ENCODE results near the gene GNG7.
"Not testable (repeated sequence)": the region's sequence is repeated elsewhere in the genome, so short reads cannot be mapped to it uniquely, and the experiment has no call there.

The GNG7 gene

DNA sequence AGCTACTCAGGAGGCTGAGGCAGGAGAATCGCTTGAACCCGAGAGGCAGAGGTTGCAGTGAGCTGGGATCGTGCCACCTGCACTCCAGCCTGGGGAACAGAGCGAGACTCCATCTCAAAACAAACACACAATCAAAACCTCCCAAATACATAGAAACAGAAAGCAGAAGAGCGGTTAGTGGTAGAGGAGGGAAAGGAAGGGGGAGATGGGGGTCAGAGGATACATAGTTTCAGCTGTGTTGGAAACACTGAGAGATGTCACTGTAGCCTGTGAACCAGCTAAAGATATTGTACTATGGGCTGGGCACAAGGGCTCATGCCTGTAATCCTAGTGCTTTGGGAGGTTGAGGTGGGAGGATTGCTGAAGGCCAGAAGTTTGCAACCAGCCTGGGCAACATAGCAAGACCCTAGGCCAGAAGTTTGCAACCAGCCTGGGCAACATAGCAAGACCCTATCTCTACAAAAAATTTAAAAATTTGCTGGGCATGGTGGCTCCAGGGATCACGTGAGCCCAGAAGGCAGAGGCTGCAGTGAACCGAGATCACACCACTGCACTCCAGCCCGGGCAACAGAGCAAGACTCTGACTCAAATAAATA lies 49.9 kb downstream of the GNG7 start:
- Mint-ChIP-seq H3K9me3 (no peaks in the 10 kb centered on the region), H3K4me1 (peaks cover 66% of the 10 kb centered on the region), H3K27me3 (no peaks in the 10 kb centered on the region), H3K36me3 (peaks cover 20% of the 10 kb centered on the region), H3K4me3 (peak overlapping the region; percentile 8), H3K27ac (peak overlapping the region; percentile 66)
- ATAC-seq, result peak; percentile 73

DNA sequence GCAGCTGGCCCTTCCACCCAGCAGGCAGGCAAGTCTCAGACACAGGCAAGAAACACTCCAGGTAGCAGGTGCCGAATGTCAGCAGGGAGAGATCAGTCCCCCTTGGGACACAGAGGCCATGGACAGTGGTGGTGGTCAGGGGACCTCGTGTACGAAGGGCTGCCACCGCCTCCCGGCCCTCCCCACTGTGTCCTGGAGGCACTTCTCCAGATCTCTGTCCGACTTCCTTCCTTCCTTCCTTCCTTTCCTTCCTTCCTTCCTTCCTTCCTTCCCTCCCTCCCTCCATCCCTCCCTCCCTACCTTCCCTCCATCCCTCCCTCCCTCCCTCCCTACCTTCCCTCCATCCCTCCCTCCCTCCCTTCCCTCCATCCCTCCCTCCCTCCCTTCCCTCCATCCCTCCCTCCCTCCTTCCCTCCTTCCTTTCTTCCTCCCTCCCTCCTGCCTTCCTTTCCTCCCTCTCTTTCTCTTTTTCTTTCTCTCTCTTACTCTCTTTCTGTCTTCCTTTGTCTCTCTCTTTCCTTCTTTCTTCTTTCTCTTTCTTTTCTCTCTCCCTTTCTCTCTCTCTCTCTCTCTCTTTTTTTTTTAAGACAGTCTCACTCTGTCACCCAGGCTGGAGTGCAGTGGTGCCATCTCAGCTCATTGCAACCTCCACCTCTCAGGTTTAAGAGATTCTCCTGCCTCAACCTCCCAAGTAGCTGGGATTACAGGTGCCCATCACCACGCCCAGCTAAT lies 51.3 kb downstream of the GNG7 start:
- Mint-ChIP-seq H3K36me3 (peaks cover 12% of the 10 kb centered on the region), H3K27ac (peak overlapping the region; percentile 76), H3K4me1 (peaks cover 61% of the 10 kb centered on the region)
- H3K27me3 Mint-ChIP-seq, H3K4me3 Mint-ChIP-seq, H3K9me3 Mint-ChIP-seq, ATAC-seq: not testable (repeated sequence)

DNA sequence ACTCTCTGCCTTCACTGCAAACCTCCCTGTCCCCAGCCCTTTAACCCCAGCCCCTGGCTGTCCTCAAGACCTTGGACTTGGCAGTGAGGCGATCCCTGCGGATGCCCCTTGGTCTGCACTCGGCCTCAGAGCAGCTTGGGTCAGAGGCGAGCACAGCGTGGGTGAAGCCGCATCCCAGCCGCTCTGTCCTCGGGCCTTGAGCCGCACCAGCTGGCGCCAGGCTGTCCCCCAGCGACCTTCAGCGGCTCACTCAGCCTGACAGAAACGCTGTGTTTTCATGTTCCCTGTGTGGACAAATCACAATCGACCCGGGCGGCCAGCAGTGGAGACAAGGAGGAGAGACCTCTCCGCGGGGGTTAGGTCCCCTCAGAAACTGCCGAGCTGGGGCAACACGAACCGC lies 52.0 kb downstream of the GNG7 start:
- Mint-ChIP-seq H3K36me3 (peaks cover 10% of the 10 kb centered on the region), H3K9me3 (no peaks in the 10 kb centered on the region), H3K4me1 (peaks cover 63% of the 10 kb centered on the region), H3K27ac (peak overlapping the region; percentile 76), H3K27me3 (no peaks in the 10 kb centered on the region), H3K4me3 (no peak overlapping the region)
- no peak for ATAC-seq

DNA sequence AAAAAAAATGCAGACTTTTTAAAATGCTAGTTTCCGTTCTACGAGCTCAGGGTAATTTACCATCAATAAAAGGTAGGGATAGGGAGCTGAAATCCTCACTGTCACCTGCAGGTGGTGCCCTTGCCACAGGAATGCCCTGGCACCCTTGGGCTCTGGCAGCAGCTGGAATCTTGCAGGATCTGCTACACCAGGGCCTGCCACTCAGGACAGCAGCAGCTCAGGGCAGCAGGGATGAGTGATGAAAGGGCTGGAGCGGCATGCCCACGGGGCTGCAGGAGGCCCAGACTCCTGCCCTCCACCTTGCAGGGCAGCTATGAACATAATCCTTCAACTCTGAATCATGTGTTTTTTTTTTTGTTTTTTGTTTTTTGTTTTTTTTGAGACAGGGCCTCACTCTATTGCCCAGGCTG lies 54.0 kb downstream of the GNG7 start:
- Mint-ChIP-seq H3K9me3 (no peaks in the 10 kb centered on the region), H3K27me3 (no peaks in the 10 kb centered on the region), H3K4me3 (no peak overlapping the region), H3K27ac (no peak overlapping the region), H3K4me1 (peaks cover 56% of the 10 kb centered on the region), H3K36me3 (peaks cover 22% of the 10 kb centered on the region)
- ATAC-seq, result peak; percentile 83

DNA sequence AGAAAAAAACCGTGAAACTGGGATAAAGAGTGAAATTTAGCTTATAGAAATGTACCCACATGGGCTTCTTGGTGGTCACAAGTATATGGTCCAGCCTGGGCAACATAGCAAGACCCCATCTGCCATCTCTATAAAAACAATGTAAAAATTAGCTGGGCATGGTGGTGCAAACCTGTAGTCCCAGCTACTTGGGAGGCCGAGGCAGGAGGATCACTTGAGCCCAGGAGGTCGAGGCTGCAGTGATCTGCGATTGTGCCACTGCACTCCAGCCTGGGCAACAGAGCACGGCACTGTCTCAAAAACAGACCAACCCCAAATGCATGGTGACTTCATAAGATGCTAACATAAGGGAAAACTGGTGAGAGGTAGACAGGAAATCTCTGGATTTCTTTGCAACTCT lies 54.4 kb downstream of the GNG7 start:
- Mint-ChIP-seq H3K36me3 (peaks cover 22% of the 10 kb centered on the region), H3K4me1 (peaks cover 52% of the 10 kb centered on the region), H3K27me3 (no peaks in the 10 kb centered on the region), H3K27ac (no peak overlapping the region), H3K9me3 (no peaks in the 10 kb centered on the region), H3K4me3 (no peak overlapping the region)
- ATAC-seq, result peak; percentile 49

DNA sequence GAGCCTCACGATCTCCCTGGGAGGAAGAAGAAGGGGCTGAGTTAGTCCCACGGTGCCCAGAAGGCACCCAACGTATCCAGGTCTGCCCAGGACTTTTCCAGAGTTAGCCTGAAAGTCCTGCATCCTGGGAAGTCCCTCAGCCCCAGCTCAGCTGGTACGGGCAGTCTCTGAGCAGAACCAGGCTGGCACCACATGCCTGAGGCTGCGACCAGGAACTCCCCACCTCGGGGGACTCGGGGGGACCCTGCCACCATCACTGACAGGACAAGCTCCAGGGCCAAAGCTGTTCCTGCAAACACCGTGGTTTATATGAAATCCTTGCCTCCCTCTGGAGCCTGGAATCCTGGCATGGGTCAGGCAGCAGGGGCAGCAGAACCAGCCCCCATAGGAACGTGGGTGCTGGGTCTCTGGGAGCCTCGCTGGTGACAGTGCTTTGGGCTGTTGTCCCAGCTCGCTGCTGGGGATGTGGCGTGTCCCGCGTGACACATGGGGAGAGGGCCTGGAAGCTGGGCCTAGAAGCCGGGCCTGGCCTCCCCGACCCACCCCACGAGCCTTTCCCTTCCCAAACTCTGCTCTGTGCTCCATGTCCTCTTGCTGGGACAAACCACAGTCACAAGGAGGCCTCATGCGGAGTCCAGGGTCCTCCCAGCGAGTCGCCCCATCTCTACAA lies 55.5 kb downstream of the GNG7 start:
- no peak for ATAC-seq
- Mint-ChIP-seq H3K4me1 (peaks cover 53% of the 10 kb centered on the region), H3K27me3 (no peaks in the 10 kb centered on the region)

DNA sequence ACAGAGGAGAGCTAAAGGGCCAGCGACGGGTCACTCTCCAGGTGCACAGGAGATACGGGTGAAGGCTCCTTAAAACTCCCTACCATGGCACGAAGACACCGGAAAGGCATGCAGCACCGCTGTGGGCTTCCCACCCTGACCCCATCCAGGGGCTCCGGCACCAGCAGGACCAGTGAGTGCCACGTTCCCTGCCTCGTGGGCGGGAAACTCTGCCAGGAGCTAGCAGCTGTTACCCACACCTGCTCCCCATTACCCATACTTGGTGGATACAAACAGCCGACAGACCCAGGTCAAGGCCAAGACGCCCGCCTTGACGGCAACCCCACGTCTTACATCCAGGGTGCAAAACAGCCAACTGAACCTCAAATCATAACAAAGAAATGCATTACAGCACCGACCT lies 56.7 kb downstream of the GNG7 start:
- peak overlapping the region; percentile 74 for H3K27ac Mint-ChIP-seq
- no peaks in the 10 kb centered on the region for H3K9me3 Mint-ChIP-seq
- no peak overlapping the region for H3K4me3 Mint-ChIP-seq
- H3K4me1 Mint-ChIP-seq, result peaks cover 58% of the 10 kb centered on the region
- no peaks in the 10 kb centered on the region for H3K27me3 Mint-ChIP-seq
- no peak for ATAC-seq
- H3K36me3 Mint-ChIP-seq, result peaks cover 16% of the 10 kb centered on the region

More for the DNA sequence above, 55.5 kb downstream of the GNG7 start:
- Mint-ChIP-seq H3K4me3 (no peak overlapping the region), H3K27ac (no peak overlapping the region), H3K9me3 (no peaks in the 10 kb centered on the region), H3K36me3 (peaks cover 16% of the 10 kb centered on the region)

DNA sequence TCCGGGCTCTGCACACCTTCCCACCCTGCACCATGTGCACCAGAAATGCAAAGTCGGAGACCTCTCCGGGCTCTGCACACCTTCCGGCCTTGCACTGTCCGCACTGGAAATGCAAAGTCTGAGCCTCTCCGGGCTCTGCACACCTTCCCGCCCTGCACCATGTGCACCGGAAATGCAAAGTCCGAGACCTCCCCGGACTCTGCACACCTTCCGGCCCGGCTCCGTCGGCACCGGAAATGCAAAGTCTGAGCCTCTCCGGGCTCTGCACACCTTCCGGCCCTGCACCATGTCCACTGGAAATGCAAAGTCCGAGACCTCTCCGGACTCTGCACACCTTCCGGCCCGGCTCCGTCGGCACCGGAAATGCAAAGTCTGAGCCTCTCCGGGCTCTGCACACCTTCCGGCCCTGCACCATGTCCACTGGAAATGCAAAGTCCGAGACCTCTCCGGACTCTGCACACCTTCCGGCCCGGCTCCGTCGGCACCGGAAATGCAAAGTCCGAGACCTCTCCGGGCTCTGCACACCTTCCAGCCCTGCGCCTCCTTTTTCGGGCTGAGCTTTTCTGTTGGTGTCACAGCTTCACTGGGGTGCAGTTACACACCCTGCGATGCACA lies 59.3 kb downstream of the GNG7 start:
- H3K9me3 Mint-ChIP-seq, H3K27me3 Mint-ChIP-seq, H3K4me3 Mint-ChIP-seq, ATAC-seq, H3K27ac Mint-ChIP-seq: not testable (repeated sequence)
- Mint-ChIP-seq H3K36me3 (peaks cover 22% of the 10 kb centered on the region), H3K4me1 (peaks cover 68% of the 10 kb centered on the region)

DNA sequence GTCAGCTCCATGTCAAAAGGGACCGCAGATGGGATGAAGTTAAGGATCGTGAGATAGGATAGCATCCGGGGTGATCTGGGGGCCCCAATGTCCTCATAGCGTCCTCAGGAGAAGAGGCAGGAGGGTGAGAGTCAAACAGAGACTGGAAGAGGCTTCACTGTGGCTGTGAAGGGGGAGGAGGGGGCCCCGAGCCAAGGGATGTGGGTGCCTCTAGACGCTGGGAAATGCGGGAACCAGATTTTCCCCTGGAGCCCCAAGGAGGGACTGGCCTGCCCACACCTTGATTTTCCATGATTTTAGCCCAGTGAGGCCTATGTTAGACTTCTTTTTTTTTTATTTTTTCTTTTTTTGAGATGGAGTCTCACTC lies 61.2 kb downstream of the GNG7 start:
- H3K27ac Mint-ChIP-seq, result peak overlapping the region; percentile 39
- ATAC-seq, result no peak
- peaks cover 22% of the 10 kb centered on the region for H3K36me3 Mint-ChIP-seq
- H3K27me3 Mint-ChIP-seq, result no peaks in the 10 kb centered on the region
- H3K4me3 Mint-ChIP-seq, result no peak overlapping the region
- H3K4me1 Mint-ChIP-seq, result peaks cover 85% of the 10 kb centered on the region
- no peaks in the 10 kb centered on the region for H3K9me3 Mint-ChIP-seq

DNA sequence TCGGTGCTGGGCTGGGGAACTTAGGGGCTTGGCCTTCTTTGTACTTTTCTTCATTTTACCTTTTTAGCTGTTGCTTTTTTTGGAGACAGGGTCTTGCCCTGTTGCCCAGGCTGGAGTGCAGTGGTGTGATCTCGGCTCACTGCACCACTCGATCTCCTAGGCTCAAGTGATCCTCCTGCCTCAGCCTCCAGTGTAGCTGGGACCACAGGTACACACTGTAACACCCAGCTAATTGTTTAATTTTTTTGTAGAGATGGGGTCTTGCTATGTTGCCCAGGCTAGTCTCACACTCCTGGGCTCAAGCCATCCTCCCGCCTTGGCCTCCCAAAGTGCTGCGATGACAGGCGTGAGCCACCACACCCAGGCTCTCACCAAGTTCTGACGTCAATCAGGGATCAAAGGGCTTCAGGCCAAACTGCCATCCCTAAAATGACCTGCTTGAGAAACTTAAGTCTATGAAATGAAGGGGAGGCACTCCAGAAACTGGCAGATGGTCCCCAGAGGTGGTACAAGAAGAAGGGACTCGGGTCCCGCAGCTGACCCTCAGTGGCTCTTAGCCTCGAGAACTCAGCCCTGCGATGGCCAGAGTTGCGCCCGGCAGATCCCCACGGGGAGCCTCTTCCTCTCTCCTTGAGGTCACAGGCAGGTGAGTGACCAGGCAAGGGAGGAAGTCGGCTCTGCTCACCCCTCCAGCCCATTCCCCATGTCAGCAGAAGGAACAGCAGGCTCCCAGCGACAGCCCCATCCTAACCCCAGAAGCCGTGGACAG lies 61.7 kb downstream of the GNG7 start:
- Mint-ChIP-seq H3K36me3 (peaks cover 21% of the 10 kb centered on the region), H3K4me3 (no peak overlapping the region), H3K4me1 (peaks cover 85% of the 10 kb centered on the region), H3K27me3 (no peaks in the 10 kb centered on the region), H3K9me3 (no peaks in the 10 kb centered on the region), H3K27ac (peak overlapping the region; percentile 39)
- no peak for ATAC-seq

DNA sequence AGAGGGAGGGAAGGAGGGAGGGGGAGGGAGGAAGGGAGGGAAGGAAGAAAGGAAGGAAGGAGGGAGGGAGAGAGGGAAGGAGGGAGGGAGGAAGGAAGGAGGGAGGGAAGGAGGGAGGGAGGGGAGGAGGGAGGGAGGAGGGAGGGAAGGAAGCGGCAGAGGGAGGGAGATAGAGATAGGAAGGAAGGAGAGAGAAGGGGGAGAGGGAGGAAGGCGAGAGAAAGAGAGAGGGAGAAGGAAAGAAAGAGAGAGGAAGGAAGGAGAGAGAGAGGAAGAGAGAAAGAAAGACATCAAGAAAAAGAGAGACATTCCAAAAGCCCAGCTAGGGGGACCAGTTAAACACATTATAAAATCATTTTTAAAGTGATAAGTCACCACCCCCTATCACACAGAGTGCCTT lies 62.5 kb downstream of the GNG7 start:
- H3K4me3 Mint-ChIP-seq, result no peak overlapping the region
- no peak for ATAC-seq
- H3K9me3 Mint-ChIP-seq, result no peaks in the 10 kb centered on the region
- H3K36me3 Mint-ChIP-seq, result peaks cover 13% of the 10 kb centered on the region
- peak overlapping the region; percentile 63 for H3K27ac Mint-ChIP-seq
- no peaks in the 10 kb centered on the region for H3K27me3 Mint-ChIP-seq
- H3K4me1 Mint-ChIP-seq, result peaks cover 85% of the 10 kb centered on the region

DNA sequence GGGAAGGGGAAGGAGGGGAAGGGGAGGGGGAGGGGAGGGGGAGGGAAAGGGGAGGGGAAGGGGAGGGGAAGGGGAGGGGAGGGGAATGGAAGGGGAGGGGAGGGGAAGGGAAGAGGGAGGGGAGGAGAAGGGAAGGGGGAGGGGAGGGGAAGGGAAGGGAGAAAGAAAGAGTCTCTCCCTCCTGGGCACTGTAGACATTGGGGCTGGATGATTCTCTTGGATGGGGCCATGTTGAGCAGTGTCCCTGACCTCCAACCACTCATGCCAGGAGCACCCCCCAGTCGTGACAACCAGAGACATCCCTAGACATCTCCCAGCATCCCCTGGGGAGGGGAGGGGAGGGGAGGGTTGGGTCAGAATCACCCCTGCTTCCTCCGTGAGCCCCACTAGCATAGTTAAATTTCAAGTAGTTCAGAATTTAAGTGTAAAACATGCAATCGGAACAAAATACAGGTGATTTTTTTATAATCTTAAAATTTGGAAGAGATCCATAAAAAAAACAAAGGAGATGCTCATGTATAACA lies 64.0 kb downstream of the GNG7 start:
- Mint-ChIP-seq H3K27me3 (no peaks in the 10 kb centered on the region), H3K27ac (peak overlapping the region; percentile 86), H3K4me3 (no peak overlapping the region), H3K4me1 (peaks cover 92% of the 10 kb centered on the region), H3K36me3 (peaks cover 6% of the 10 kb centered on the region), H3K9me3 (no peaks in the 10 kb centered on the region)
- no peak for ATAC-seq

DNA sequence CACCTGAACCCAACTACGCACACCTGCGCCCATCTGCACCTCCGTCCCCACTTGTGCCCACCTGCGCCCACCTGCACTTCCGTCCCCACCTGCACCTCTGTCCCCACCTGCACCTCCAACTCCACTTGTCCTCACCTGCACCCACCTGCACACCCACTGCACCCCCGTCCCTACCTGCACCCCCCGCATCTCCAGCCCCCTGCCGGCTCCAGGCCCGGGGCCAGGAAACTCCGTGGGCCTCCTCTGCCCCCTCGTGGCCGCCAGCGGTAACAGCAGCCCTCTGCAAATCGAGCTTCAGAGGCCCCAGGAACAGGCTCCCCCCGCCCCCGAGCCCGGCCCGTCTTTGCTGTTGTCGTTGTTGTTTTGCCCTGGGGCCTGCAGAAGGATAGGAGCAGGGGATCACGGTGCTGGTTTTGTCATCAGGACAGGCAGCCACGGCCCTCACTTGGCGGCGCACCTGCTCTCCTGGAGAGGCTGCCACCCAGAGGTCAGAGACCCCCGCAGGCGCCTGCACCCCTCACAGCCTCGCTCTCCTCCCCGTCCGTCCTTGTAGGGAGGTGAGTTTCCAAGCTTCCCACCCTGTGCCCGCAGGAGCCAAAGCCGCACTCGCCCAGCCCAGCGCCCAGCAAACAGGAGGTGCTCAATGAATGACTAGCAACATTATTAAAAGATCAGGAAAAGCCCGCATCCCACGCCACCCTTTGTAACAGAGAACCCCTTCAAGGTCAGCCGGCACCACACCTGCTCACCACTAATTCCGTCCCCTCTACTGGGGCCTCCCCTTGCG lies 65.4 kb downstream of the GNG7 start:
- H3K4me1 Mint-ChIP-seq, result peaks cover 96% of the 10 kb centered on the region

More for the DNA sequence above, 65.4 kb downstream of the GNG7 start:
- no peaks in the 10 kb centered on the region for H3K9me3 Mint-ChIP-seq
- peaks cover 6% of the 10 kb centered on the region for H3K36me3 Mint-ChIP-seq
- H3K27me3 Mint-ChIP-seq, result no peaks in the 10 kb centered on the region
- peak overlapping the region; percentile 74 for H3K4me3 Mint-ChIP-seq
- peak overlapping the region; percentile 86 for H3K27ac Mint-ChIP-seq
- ATAC-seq, result peak; percentile 68

All from stimulated activated memory B cell treated with anti-CD40 and anti-IgM and Interleukin-4, amounts not matched to agents 10 μg/mL and 1 μg/mL and 100 μg/mL, for 72 hours (primary cell).